WTC11 (cell line): Measurements from ENCODE around the gene NAV3. TPM values are rescaled to one million over a fixed set of nuclear protein-coding genes. Genes with fewer than 3 reads are reported as not detected.
A peak's percentile ranks its signal among the peaks of the same experiment; 100 is the strongest.

Source experiments
- ATAC-seq: fragments of 200-7000 bp; cut with Tn5 transposase; 2 replicates; pipeline ENCODE4 v1.10.0; 2021; ENCODE audit warnings: mild to moderate bottlenecking, moderate library complexity
- CTCF ChIA-PET: fragments of 300-600 bp; sonication (Branson Sonifier 250); formaldehyde crosslinking; loops from one replicate; lab custom pipeline; 2021; ENCODE audit warnings: antibody characterized with exemption; lab: Charles Lee
- POLR2A ChIA-PET: fragments of 350-600 bp; sonication (Branson Sonifier 250); formaldehyde crosslinking; loops from one replicate; lab custom pipeline; 2021; ENCODE audit warnings: antibody characterized with exemption; lab: Charles Lee
- DNase-seq: peaks from one replicate; pipeline ENCODE4 v3.0.0; 2021; ENCODE audit warnings: low spot score
- H3K27ac Mint-ChIP-seq: 2 replicates; pipeline ENCODE4 v1.8.0; 2021; ENCODE audit warnings: mixed read lengths
- H3K27me3 Mint-ChIP-seq: 2 replicates; pipeline ENCODE4 v1.8.0; 2021; ENCODE audit warnings: low read depth, mild to moderate bottlenecking, moderate library complexity, mixed read lengths
- H3K36me3 Mint-ChIP-seq: 2 replicates; pipeline ENCODE4 v1.8.0; 2021; ENCODE audit warnings: mixed read lengths
- H3K4me1 Mint-ChIP-seq: 2 replicates; pipeline ENCODE4 v1.8.0; 2022; ENCODE audit warnings: mixed read lengths
- H3K4me3 Mint-ChIP-seq: 2 replicates; pipeline ENCODE4 v1.8.0; 2021; ENCODE audit warnings: mild to moderate bottlenecking, moderate library complexity, mixed read lengths
- H3K9me3 Mint-ChIP-seq: 2 replicates; pipeline ENCODE4 v1.8.0; 2021; ENCODE audit warnings: mixed read lengths
- ATF1 ChIP-seq: sonication (generic); formaldehyde crosslinking; IDR thresholded peaks from 2 replicates; pipeline ENCODE4 v1.8.1; 2023; ENCODE audit warnings: mild to moderate bottlenecking, moderate library complexity, missing genetic modification reagents
- CBFB ChIP-seq: sonication (generic); formaldehyde crosslinking; IDR thresholded peaks from 2 replicates; pipeline ENCODE4 v1.8.1; 2022; ENCODE audit warnings: mild to moderate bottlenecking, low read depth, missing genetic modification reagents
- CDX4 ChIP-seq: fragments of 250-450 bp; sonication (Bioruptor Pico); IDR thresholded peaks from 2 replicates; pipeline ENCODE4 v1.9.0; 2021; ENCODE audit warnings: moderate library complexity, mild to moderate bottlenecking, inconsistent platforms, borderline replicate concordance
- EMX1 ChIP-seq: fragments of 250-450 bp; sonication (Bioruptor Pico); IDR thresholded peaks from 2 replicates; pipeline ENCODE4 v1.8.0; 2021; ENCODE audit warnings: mild to moderate bottlenecking
- GTF2I ChIP-seq: fragments of 250-450 bp; sonication (Bioruptor Pico); conservative IDR thresholded peaks from 2 replicates; pipeline ENCODE4 v1.4.0; 2021; ENCODE audit warnings: mild to moderate bottlenecking
- IRF2 ChIP-seq: sonication (generic); formaldehyde crosslinking; IDR thresholded peaks from 2 replicates; pipeline ENCODE4 v1.8.0; 2022; ENCODE audit warnings: low read depth, missing genetic modification reagents, borderline replicate concordance
- JAZF1 ChIP-seq: fragments of 250-450 bp; sonication (Bioruptor Pico); IDR thresholded peaks from 2 replicates; pipeline ENCODE4 v1.9.0; 2021; ENCODE audit warnings: moderate library complexity, mild to moderate bottlenecking, inconsistent platforms
- MAX ChIP-seq: sonication (generic); formaldehyde crosslinking; IDR thresholded peaks from 2 replicates; pipeline ENCODE4 v1.8.0; 2022; ENCODE audit warnings: mild to moderate bottlenecking, missing genetic modification reagents
- PRDM15 ChIP-seq: sonication (generic); formaldehyde crosslinking; IDR thresholded peaks from 2 replicates; pipeline ENCODE4 v1.8.0; 2022; ENCODE audit warnings: missing genetic modification reagents
- RORB ChIP-seq: fragments of 250-450 bp; sonication (Bioruptor Pico); IDR thresholded peaks from 2 replicates; pipeline ENCODE4 v1.9.0; 2021; ENCODE audit warnings: mild to moderate bottlenecking
- TP53 ChIP-seq: sonication (generic); formaldehyde crosslinking; IDR thresholded peaks from 2 replicates; pipeline ENCODE4 v1.8.1; 2023; ENCODE audit warnings: mild to moderate bottlenecking, missing genetic modification reagents
- ZBTB21 ChIP-seq: sonication (generic); formaldehyde crosslinking; IDR thresholded peaks from 2 replicates; pipeline ENCODE4 v1.8.1; 2023; ENCODE audit warnings: mild to moderate bottlenecking, missing genetic modification reagents, borderline replicate concordance
- ZNF121 ChIP-seq: sonication (generic); formaldehyde crosslinking; IDR thresholded peaks from 2 replicates; pipeline ENCODE4 v1.8.0; 2023; ENCODE audit warnings: missing genetic modification reagents
- ZNF423 ChIP-seq: fragments of 250-450 bp; sonication (Bioruptor Pico); IDR thresholded peaks from 2 replicates; pipeline ENCODE4 v2.1.2; 2022; ENCODE audit warnings: mild to moderate bottlenecking, moderate library complexity
- total RNA-seq: library from RNA; stranded (reverse); gene quantifications from 3 replicates; pipeline ENCODE4 v1.2.3, GENCODE V29; 2021
- TF ChIP-seq, protein P1 (sequence below): sonication (generic); formaldehyde crosslinking; IDR thresholded peaks from 2 replicates; pipeline ENCODE4 v1.8.1; 2022; ENCODE audit warnings: mild to moderate bottlenecking, moderate library complexity, missing genetic modification reagents
- TF ChIP-seq, protein P2 (sequence below): sonication (generic); formaldehyde crosslinking; IDR thresholded peaks from 2 replicates; pipeline ENCODE4 v1.8.1; 2022; ENCODE audit warnings: mild to moderate bottlenecking, missing genetic modification reagents, moderate library complexity, borderline replicate concordance
- TF ChIP-seq, protein P3 (sequence below): sonication (generic); formaldehyde crosslinking; conservative IDR thresholded peaks from 2 replicates; pipeline ENCODE4 v1.8.1; 2022; ENCODE audit warnings: mild to moderate bottlenecking, missing genetic modification reagents

The NAV3 gene
- total RNA-seq, 1 experiment from 2014 or later: 3.3 TPM

DNA sequence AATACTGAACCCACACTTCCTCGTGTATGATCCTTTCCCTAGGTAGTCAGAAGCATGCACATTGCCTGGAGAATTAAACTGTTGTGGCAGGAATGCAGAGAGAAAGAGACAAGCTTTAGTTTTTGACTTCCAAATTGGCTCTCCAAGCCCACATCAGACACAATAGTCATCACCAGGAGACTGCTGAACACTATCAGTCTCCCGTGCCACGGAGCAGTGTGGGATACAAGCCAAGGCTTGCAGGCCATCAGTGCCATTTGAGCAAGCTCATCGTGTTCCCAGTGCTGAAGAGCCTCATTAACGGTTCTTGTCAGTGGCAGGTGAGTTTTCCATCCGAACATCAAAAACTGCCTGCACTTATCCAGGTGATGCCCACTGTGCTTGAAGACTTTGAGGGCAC lies 410.8 kb downstream of the NAV3 start:
- H3K36me3 Mint-ChIP-seq: no peaks in the 10 kb centered on the region
- no peaks in the 10 kb centered on the region; the same call in 1 of the 2 replicates for H3K27me3 Mint-ChIP-seq
- DNase-seq: no peak
- ChIA-PET CTCF (interaction anchor here (0.7 kb wide), 1 partner anchor 12 kb away, joined by 3 read pairs; no protein-coding TSS in a partner anchor), POLR2A (no interaction called here)
- H3K4me3 Mint-ChIP-seq: no peak overlapping the region
- peaks cover 65% of the 10 kb centered on the region for H3K4me1 Mint-ChIP-seq
- no peaks in the 10 kb centered on the region for H3K9me3 Mint-ChIP-seq
- TF ChIP-seq, protein P1, sequence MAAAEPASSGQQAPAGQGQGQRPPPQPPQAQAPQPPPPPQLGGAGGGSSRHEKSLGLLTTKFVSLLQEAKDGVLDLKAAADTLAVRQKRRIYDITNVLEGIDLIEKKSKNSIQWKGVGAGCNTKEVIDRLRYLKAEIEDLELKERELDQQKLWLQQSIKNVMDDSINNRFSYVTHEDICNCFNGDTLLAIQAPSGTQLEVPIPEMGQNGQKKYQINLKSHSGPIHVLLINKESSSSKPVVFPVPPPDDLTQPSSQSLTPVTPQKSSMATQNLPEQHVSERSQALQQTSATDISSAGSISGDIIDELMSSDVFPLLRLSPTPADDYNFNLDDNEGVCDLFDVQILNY: no peak
- TF ChIP-seq, protein P2, sequence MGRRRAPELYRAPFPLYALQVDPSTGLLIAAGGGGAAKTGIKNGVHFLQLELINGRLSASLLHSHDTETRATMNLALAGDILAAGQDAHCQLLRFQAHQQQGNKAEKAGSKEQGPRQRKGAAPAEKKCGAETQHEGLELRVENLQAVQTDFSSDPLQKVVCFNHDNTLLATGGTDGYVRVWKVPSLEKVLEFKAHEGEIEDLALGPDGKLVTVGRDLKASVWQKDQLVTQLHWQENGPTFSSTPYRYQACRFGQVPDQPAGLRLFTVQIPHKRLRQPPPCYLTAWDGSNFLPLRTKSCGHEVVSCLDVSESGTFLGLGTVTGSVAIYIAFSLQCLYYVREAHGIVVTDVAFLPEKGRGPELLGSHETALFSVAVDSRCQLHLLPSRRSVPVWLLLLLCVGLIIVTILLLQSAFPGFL (CRISPR knock-in tag): no peak
- TF ChIP-seq ZNF423: no peak
- no peak for TF ChIP-seq EMX1 (CRISPR knock-in tag)
- no peak for TF ChIP-seq JAZF1 (CRISPR knock-in tag)
- TF ChIP-seq, protein P3, sequence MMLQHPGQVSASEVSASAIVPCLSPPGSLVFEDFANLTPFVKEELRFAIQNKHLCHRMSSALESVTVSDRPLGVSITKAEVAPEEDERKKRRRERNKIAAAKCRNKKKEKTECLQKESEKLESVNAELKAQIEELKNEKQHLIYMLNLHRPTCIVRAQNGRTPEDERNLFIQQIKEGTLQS (CRISPR knock-in tag): no peak
- TF ChIP-seq ZNF121: no peak
- TF ChIP-seq MAX (CRISPR knock-in tag): no peak
- TF ChIP-seq CBFB (CRISPR knock-in tag): no peak
- TF ChIP-seq TP53 (CRISPR knock-in tag): no peak
- TF ChIP-seq PRDM15 (CRISPR knock-in tag): no peak
- TF ChIP-seq ZBTB21 (CRISPR knock-in tag): no peak
- TF ChIP-seq RORB (CRISPR knock-in tag): no peak
- TF ChIP-seq GTF2I (CRISPR knock-in tag): no peak
- H3K27ac Mint-ChIP-seq: peak overlapping the region; percentile 15; the same call in 1 of the 2 replicates
- peak; percentile 21; the same call in 1 of the 2 replicates for ATAC-seq

DNA sequence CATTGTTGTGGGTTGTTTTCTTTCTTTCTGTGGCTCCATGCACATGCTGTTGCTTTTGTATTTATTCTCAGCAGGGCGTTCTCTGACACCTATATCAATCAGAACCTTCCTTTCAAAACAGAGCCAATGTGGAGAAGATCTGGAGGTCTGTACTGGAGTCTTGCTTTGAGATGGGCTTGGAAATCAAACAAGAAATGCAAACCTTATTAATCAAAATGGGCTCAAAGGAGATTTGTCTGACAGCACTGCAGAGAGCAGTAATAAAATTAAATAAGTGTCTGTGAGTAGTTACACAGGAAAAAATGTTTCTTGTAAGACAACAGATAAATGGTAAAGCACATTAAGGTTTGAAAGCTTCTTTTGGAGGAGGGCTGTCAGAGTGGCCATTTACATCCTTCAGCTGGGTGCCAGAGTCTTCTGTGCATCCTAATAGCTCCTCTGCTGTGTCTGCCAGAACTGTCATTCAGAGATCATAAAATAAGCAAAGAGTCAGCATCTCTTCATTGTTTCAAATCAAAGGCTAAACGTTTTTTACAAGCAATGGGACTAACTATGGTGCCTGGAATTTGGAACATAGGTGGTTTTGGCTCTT lies 414.3 kb downstream of the NAV3 start:
- peak overlapping the region; percentile 17 for H3K27ac Mint-ChIP-seq
- no peaks in the 10 kb centered on the region for H3K9me3 Mint-ChIP-seq
- H3K36me3 Mint-ChIP-seq: no peaks in the 10 kb centered on the region
- H3K27me3 Mint-ChIP-seq: no peaks in the 10 kb centered on the region; the same call in 1 of the 2 replicates
- no peak overlapping the region for H3K4me3 Mint-ChIP-seq
- POLR2A ChIA-PET: no interaction called here
- DNase-seq (no peak), ATAC-seq (no peak)
- peaks cover 65% of the 10 kb centered on the region for H3K4me1 Mint-ChIP-seq
- CTCF ChIA-PET: no interaction called here
- TF ChIP-seq CDX4 (no peak), IRF2 (CRISPR knock-in tag) (no peak), ATF1 (CRISPR knock-in tag) (no peak), EMX1 (CRISPR knock-in tag) (no peak)
